Stimulated activated CD8-positive, alpha-beta memory T cell treated with anti-CD3 and anti-CD28 coated beads, Interleukin-15, amount 100 ng/mL, for 24 hours (primary cell): ENCODE results near the gene CLDN11.

Experiments used
- DNase-seq: peaks from one replicate; pipeline ENCODE4 v3.0.0-alpha.2; 2020; ENCODE audit warnings: low read depth

CLDN11 gene

DNA sequence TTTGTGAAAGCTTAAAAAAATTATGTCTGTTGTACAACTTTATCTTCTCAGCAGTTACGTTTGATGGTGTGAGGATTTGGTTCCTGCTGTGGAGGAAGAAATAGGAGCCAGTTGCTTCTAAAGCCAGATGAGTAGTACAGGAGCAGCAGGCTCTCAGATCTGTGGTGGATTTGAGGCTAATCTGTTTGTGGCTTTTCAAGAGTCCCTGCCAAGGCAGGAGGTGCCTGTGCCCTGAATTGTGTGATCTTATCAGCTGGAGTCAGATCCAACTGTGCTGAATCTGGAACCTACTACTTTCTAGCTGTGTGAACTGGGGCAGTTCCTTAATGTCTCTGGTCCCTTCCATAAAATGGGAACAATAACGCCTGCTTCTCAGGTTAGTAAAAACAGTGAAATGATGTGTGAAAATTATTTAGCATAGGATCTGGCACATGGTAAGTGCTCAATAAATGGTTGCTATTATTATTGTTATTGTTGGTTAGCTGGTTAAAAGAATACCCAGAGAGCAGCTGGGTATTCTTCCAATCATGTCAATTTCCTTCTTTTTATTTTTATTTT is 7.7 kb downstream of the CLDN11 start:
- no peak for DNase-seq

DNA sequence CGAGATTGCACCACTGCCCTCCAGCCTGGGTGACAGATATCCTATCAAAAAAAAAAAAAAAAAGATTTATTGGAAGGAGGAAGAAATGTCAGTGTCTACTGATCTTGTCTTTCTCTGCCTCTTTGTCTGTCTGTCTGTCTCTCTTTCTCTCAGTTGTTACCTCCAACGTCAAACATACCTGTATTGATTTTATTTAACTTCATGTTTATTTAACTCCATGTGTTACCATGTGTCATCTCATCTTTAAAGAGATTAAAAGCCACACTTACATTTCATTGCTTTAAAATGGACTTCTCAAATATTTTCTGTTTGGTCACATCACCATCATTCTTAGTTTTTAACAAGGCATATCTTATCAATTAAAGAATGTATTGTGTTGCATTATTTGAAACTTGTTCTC is 9.4 kb downstream of the CLDN11 start:
- DNase-seq: no peak

DNA sequence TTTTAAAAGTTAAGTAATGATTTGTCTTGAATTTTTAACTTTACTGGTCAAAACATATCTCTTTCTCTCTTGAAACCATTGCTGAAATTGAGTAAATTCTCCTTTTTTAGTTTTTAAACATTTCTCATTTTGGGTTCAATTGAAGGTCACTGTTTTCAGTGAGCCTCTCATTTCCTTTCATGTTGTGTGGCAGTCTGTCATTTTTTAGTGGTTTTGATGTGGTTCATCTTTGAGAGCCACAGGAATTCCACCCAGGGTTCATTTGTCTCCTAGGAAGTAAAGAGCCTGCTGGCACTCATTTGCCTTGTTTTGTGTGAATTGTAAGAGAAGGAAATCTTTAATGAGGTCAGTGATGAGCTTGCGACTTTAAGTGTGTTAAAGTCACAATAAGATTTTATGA is 10.4 kb downstream of the CLDN11 start:
- no peak for DNase-seq

DNA sequence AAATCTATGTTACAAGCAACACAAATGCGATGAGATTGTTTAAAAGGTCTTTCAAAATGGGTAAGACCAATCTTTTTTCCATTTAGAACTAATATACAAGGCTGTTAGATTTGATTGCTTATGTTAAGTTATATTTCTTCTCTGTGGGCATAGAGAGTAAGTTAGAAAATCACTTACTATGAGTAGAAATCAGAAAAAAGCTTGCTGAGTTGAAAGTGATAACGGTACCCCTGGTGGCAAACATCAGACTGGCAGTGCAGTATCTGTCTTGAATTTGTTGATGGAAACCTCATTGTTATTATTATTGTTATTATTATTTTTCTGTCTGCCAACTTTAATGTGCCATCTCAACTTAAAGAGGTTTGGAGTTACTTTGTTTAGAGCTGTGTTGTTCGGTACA is 12.4 kb downstream of the CLDN11 start:
- DNase-seq: no peak

DNA sequence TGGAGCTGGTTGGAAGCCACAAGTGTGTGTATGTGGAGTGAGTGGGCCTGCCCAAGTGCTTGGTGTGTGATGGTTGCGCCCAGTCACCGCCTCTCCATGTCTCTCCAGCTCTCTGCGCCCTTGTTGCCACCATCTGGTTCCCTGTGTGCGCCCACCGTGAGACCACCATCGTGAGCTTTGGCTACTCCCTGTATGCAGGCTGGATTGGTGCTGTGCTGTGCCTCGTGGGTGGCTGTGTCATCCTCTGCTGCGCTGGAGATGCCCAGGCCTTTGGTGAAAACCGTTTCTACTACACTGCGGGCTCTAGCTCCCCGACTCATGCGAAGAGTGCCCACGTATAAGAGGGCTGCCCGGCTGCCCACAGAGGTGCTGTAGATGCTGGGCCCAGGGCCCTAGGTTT is 13.7 kb downstream of the CLDN11 start:
- DNase-seq: no peak

DNA sequence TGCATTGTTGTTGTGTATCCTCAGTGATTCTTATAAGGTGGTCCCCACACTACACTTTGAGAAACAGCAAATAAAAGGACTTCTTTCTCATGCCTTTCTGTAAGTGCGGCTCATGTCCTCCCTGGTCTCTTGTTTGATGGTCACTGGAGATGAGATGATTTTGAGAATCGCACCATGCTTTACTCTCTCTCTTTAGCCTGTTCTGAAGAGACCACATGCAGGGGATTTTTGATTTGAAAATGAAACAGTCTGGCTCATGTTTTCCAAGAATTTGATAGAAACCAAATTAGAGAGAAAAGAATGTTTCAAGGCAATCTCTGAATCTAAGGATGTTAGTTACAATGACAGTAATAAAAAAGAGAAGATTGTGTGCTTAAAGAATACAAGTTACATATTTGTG is 18.0 kb downstream of the CLDN11 start:
- no peak for DNase-seq

DNA sequence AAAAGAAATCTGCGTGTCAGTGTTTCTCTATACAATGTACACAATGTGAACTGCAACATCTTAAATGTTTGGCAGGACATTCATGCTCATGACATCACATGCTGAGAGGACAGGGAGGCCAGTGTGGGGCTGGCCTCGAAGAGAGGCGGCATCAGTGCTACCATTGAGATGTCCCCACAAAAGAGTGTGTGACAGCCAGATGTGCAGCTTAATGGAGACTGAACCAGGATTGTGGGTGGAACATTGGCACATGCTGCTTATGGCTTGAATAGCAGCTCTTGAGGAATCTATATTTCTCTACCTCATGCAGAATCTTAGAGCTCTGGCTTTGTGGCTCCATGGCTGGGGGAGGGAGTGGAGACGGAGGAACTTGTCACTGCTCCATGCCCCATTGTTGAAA is 18.5 kb downstream of the CLDN11 start:
- DNase-seq: no peak

DNA sequence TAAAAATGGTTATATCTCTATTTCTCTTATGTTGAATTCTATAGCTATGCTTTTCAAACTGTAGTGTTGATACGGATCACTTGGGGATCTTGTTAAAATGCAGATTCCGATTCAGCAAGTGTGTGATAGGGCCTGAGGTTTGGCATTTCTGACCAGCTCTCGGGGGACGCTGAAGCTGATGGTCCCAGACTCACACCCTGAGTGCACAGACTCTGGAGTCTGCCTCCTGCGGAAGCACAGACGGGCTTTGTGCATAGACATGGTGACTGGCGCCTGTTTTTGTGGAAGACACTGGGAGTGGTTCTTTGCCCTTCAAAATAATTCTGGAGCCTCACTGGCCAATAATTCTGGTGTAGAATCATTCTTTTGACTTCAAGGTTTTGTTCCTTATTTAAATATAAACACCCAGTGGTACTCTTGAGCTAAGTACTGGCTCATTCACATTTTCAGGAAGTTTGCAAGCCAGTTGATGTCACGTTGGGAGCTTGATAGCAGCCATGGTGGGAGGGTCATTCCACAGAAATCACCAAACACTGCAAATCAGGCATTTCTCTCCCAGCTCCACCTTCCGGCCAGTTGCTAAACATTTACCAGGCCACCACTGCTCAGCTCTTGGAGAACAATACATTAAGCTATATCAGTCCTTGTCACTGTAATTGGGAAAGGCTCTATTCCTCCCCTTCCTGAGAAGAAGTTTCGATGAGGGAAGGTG is 19.2 kb downstream of the CLDN11 start:
- DNase-seq: no peak

DNA sequence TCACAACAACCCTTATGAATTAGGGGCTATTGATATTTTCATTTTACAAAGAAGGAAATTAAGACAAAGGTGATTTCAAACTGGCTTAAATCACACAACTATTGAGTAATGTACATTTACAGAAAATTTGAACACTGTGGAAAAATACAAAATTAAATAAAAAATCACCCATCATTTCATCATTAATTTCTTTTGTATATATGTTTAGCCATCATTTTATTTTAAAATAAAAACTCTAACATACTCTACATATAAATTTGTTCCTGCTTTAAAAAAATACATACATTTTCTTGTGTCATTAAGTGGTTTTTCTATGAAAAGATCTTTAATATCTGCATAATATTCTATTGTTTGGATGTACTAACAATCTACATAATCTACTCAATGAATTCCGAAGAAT is 20.2 kb downstream of the CLDN11 start:
- no peak for DNase-seq

DNA sequence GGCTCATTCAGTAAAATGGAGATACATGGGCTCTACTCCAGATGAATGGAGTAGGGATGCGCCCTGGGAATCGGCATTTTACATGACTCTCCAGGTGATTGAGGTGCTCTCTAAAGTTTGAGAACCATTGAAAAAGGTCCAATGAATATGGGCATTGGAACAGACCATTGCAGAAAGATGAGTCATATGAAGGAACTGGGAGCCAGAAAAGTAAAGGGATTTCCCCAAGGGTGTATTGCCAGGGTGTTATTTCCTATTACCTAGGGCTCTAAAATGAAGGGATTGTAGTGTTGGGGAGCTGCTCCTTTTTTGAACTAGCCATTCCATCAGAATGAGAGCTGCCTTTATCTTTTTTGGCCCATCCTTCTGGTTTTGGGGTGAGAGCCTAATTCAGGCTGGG is 21.7 kb downstream of the CLDN11 start:
- no peak for DNase-seq

DNA sequence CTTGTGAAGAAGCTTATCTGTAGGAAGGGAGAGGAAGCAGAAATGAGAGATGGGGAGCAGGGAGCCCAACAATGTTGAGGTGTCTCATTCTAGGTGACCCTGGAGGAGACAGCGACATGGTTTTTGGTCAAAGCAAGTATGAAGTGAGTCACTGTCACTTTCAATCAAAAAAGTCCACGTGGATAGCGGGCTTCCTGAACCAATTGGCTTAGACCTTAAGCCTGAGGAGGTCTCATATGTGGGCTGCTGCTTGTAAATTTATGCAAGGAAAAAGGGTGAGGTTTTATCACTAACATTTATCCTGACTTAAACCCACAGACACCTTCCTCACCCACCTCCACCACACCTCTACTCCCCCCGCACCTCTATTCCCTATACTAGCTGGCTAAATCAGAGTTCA is 22.7 kb downstream of the CLDN11 start:
- DNase-seq: no peak

DNA sequence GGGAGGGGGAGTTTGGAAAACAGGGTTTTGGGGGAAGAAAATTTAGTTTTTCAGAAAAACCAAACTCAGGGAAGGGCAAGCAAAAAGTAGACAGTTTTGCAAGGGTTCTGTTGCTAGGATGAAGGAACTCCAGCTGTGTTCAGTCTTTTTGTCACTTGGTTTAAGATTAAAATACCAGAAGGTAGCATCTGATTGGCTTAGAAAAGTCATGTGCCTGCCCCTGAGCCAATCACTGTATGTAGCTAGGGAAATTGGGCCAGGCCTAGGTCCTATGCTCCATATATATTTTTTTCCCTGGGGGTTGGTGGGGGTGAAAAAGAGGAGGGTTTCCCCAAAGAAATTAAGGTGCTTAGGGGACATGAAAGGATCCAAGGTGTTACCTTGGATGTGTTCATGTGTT is 24.3 kb downstream of the CLDN11 start:
- DNase-seq: no peak

DNA sequence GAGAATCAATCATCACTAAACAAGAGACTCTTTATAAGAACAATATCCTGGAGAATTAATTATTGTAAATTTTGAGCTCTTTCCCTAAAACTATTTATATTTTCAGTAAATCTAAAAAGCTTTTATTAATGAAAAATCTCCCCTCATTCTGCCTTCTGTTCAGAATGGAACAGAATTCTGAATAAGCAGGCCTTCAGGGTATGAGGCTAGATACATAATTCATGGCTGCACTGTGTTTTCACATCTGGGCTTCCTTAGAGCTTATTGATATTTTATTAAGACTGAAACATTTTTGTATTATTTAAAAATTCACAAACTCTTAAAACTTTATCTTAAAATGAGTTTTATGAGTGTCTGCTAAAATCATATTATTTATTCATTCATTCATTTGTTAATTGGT is 24.8 kb downstream of the CLDN11 start:
- DNase-seq: no peak

DNA sequence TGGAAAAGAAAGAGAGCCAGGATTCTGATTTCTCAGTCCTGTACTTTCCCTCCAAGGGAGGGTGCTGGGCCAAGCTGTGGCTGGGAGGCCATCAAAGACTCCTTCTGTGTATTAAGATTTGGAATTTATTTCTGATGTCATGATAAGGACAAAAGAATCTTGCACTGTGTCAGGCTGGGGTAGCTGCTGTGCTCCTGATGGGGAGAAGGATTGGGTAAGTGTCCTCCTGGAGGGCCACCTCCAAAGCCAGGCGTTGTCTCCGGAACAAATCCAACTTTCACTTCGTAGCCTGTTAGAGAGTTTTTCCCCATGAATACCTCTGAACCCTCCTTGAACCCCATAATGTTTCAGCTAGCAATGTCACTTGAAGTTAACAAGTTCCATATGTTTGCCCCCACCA is 29.9 kb downstream of the CLDN11 start:
- DNase-seq: no peak

DNA sequence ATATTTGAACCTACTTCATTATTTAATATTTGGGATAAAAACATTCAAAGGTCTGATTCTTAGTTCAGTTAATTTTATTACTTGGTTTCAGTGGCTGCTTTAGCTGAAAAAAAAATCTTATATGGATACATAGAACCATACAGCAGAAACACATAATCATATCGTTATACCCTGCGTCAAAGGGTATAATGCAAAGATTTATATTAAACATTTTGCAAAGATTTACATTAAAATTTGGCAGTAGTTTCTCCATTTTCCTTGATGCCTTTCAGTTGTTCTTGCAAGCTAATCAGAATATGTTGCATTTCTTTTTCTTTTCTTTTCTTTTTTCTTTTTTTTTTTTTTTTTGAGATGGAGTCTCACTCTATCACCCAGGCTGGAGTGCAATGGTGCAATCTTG is 31.4 kb downstream of the CLDN11 start:
- no peak for DNase-seq

DNA sequence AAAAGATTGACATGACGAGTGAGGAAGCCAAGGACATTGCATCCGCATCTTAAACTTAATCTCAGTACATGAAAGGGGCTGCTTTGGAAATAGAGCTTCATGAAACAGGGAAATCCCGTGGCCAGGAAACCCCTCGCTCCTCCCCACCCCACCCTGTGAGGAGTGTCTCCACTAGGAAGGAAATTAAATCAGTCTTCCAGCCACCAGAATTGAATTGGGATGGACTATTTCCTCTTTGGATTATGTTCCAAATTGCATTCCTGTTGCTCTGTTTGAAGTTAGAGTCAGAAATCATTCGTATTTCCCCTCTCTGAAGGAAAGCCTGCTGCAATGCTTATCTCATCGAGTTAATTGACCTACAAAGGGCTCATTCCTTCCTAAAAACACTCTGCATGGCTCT is 35.8 kb downstream of the CLDN11 start:
- no peak for DNase-seq

DNA sequence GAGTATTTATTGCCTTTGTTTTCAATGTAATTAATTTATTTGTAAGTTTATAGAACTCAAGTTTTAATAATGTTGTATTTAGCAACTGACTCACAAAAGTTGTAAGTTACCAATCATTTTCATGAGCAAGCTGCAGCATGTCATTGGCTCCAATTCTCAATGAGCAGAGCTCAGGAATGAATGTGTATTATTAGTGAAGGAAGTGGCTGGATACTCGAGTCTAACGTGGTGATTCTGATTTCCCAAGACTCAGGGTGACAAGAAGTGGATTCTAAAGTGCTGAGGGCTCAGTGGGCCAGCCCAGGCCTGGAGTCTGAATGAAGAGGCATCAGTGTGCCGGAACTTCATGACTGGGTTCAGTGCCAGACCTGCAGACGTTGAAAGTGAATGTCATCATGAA is 39.6 kb downstream of the CLDN11 start:
- no peak for DNase-seq

DNA sequence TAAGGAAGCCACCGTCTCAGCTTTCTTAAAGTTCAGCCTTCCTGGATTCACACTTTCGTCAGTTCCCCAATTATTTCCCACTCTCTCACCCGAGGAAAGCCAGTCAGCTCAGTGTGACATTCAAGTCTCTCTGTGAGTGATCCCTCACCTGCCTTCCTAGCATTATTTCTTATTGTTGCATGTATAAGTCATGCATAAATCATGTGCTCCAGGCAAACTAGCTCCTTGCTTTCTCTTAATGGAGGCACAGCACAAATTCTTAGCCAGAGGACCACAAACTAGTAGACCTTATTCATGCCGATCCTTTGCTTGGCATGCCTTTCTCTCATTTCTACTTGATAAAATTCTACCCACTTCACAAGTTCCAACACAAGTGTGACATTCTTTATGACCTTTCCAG is 44.3 kb downstream of the CLDN11 start:
- DNase-seq: no peak

DNA sequence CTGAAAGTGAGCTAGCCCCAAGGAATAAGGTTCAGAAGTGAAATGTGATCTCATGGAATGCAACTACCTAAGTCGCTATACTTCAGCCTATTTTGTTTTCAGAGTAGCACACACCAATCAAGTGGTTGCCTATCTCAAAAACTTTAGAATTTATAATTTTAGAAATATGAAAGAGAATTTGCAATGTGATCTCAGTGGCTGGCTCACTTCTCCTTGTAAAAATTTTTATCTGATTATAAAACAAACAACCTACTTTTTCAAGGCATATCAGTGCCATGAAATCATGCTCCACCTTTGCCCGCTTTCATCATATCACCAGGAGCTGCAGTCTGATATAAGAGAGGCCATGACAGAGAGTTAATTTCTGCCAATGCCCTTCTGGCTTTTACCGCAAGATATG is 47.3 kb downstream of the CLDN11 start:
- DNase-seq: no peak

DNA sequence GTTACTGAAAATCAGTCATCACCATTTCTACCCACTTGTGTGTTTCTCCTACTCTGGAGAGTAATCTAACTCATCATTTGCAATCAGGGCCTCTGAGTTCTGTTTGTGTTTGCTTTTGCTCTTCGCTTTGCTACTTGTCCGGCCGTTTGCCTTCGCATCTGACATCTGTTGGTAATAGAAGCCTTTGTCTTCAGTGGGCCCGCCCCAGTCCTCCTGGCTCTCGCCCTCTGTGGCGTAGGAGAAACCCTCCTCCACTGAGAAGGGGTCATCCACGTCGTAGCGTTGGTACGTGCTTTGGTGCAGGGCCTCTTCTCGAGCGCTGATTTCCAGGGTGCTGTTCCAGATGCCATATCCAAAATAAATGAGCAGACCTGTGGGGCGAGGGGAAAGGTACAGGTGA is 48.3 kb downstream of the CLDN11 start:
- DNase-seq: no peak

DNA sequence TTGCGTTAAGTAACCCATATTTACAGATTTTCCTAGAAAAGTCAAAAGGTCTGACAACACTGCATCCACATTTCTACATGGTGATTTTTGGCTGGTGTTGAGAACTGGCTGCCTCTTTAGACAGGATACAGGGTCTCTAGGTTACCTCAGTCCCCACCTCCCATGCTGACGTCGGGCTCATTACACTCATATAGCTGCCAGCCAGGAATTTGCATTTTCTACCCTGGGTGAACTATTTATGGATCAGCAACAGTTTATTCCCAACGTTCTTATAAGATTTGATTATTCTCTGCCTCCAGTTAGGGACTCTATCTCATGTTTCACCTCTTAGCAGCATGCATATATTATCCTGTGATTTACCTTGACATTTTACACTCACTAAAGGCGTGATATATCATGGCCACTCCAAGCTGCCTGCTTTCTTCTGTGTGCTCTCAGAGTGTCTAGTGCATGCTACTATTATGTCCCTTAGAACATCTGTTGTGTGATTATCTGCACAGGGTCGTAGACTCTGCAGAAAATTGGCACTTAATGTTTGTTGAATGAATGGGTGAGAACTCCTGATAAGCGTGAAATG is 49.0 kb downstream of the CLDN11 start:
- no peak for DNase-seq

DNA sequence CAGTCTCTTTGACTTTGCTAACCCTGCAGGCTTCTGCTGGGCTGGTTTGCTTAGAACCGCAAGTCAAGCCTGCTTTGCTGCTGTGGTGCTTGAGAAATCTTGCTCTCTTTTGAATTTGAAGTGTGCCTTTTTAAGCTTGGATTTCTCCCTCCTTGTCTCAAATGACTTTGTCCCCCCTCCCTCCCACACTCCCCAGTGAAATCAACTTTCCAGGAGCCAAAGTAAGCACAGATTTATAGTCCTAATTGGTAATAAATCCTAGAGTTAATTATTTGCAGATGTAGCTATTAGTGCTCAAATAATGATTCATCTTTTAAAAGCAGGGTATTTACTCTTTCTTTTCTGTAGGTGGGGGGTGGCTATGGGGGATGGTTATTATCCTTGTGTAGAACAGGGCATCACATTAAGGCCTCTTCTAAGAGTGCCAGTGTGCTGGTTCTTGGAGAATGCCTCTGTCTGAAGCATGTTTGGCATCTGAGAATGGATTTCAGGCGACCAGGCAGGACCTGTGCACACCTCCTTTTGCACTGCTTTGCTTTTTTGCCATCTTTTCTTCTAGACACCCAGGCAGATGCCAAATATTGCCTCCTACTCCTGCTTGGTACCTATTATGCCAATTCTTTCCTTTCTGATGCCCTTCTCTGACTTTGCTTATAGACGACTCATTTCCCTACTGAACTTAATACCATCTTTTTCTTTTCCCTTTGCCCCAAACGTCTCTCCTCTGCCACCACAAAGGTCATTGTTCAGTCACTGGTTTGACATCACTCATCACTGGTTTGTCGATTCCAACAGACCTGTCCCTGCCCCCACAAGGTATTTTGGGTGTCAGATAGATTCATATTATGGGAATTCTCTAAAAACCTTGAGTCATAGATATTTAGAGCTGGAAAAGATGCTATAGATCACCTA is 50.7 kb downstream of the CLDN11 start:
- DNase-seq: no peak
